Measurements from ENCODE around the gene JPH3.

JPH3 gene

GRCh38 chr16:87628246-87628923 is 26.1 kb downstream of the JPH3 start:
- no peak for DNase-seq

GRCh38 chr16:87628940-87629339 is 26.6 kb downstream of the JPH3 start:
- no peak for DNase-seq

- DNase-seq, result no peak
These were observed 28.8 kb downstream of the JPH3 start for GRCh38 chr16:87631067-87631466.

GRCh38 chr16:87634411-87634810 is 32.1 kb downstream of the JPH3 start:
- DNase-seq, result no peak

- peak; percentile 16 for DNase-seq
These were observed 33.3 kb downstream of the JPH3 start for GRCh38 chr16:87635541-87636049.

- DNase-seq, result peak; percentile 59
These were observed 33.9 kb downstream of the JPH3 start for GRCh38 chr16:87636050-87636684.

- no peak for DNase-seq
These were observed 34.4 kb downstream of the JPH3 start for GRCh38 chr16:87636741-87637140.

GRCh38 chr16:87637357-87637756 is 35.0 kb downstream of the JPH3 start:
- DNase-seq, result no peak

GRCh38 chr16:87638736-87639135 is 36.4 kb downstream of the JPH3 start:
- no peak for DNase-seq

- DNase-seq, result no peak
These were observed 39.4 kb downstream of the JPH3 start for GRCh38 chr16:87641721-87642120.

- no peak for DNase-seq
These were observed 40.2 kb downstream of the JPH3 start for GRCh38 chr16:87642491-87642890.

GRCh38 chr16:87644186-87644585 is 41.9 kb downstream of the JPH3 start:
- no peak for DNase-seq

GRCh38 chr16:87644596-87644995 is 42.3 kb downstream of the JPH3 start:
- DNase-seq, result no peak

- no peak for DNase-seq
These were observed 43.5 kb downstream of the JPH3 start for GRCh38 chr16:87645802-87646201.

GRCh38 chr16:87647431-87648185 is 45.3 kb downstream of the JPH3 start:
- no peak for DNase-seq

- no peak for DNase-seq
These were observed 45.9 kb downstream of the JPH3 start for GRCh38 chr16:87648236-87648635.

- DNase-seq, result no peak
These were observed 46.6 kb downstream of the JPH3 start for GRCh38 chr16:87648698-87649487.

GRCh38 chr16:87652386-87652785 is 50.1 kb downstream of the JPH3 start:
- DNase-seq, result no peak

GRCh38 chr16:87652799-87653198 is 50.5 kb downstream of the JPH3 start:
- DNase-seq, result no peak

GRCh38 chr16:87653234-87653633 is 50.9 kb downstream of the JPH3 start:
- no peak for DNase-seq

- DNase-seq, result no peak
These were observed 52.5 kb downstream of the JPH3 start for GRCh38 chr16:87654826-87655225.

- DNase-seq, result no peak
These were observed 54.0 kb downstream of the JPH3 start for GRCh38 chr16:87656328-87656727.

GRCh38 chr16:87657621-87658192 is 55.4 kb downstream of the JPH3 start:
- DNase-seq, result no peak

Data from GOT3 (cell line).